NCI-H1694 treated with DMSO at 0.1 percent for 48 hours (cell line): ENCODE results near the gene CD52.

Source experiments
- DNase-seq: peaks from one replicate; lab custom pipeline; 2025; lab: John Stamatoyannopoulos, UW

The CD52 gene

GRCh38 chr1:26335774-26336476, 18.2 kb downstream of the CD52 start:
- no peak for DNase-seq

GRCh38 chr1:26336477-26337205, 18.9 kb downstream of the CD52 start:
- DNase-seq, result no peak

- no peak for DNase-seq
Measured at GRCh38 chr1:26337206-26337535, 19.4 kb downstream of the CD52 start.

- DNase-seq, result no peak
Measured at GRCh38 chr1:26337625-26338024, 19.9 kb downstream of the CD52 start.

GRCh38 chr1:26338670-26339069, 20.9 kb downstream of the CD52 start:
- DNase-seq, result no peak

- no peak for DNase-seq
Measured at GRCh38 chr1:26340047-26340481, 22.3 kb downstream of the CD52 start.

GRCh38 chr1:26344147-26344920, 26.6 kb downstream of the CD52 start:
- DNase-seq, result no peak

GRCh38 chr1:26345718-26346117, 28.0 kb downstream of the CD52 start:
- DNase-seq, result no peak

- DNase-seq, result no peak
Measured at GRCh38 chr1:26346274-26347033, 28.7 kb downstream of the CD52 start.

GRCh38 chr1:26349188-26349876, 31.6 kb downstream of the CD52 start:
- DNase-seq, result no peak

GRCh38 chr1:26349877-26350244, 32.1 kb downstream of the CD52 start:
- DNase-seq, result no peak

GRCh38 chr1:26350343-26350700, 32.6 kb downstream of the CD52 start:
- no peak for DNase-seq

- no peak for DNase-seq
Measured at GRCh38 chr1:26350701-26351589, 33.2 kb downstream of the CD52 start.

- DNase-seq, result no peak
Measured at GRCh38 chr1:26351590-26352337, 34.0 kb downstream of the CD52 start.

GRCh38 chr1:26352338-26352679, 34.6 kb downstream of the CD52 start:
- no peak for DNase-seq

- DNase-seq, result peak; percentile 22
Measured at GRCh38 chr1:26353210-26353859, 35.6 kb downstream of the CD52 start.

GRCh38 chr1:26353976-26354820, 36.4 kb downstream of the CD52 start, which contains the start of gene CRYBG2:
TSS of gene CRYBG2 (minus strand) at chr1:26354130. CDS start at chr1:26346657, 7,473 bp downstream.
- DNase-seq, result no peak

GRCh38 chr1:26354972-26355371, 37.2 kb downstream of the CD52 start:
- no peak for DNase-seq

GRCh38 chr1:26356106-26356505, 38.3 kb downstream of the CD52 start:
- DNase-seq, result no peak
